GM12878 (cell line): ENCODE measurements around the gene KRTAP4-7. TPM values are rescaled to one million over a fixed set of nuclear protein-coding genes. Genes with fewer than 3 reads are reported as not detected.
"Not testable (repeated sequence)": the region's sequence is repeated elsewhere in the genome, so short reads cannot be mapped to it uniquely, and the experiment has no call there.

Experiments
- ATAC-seq: fragments of 200-7000 bp; cut with Tn5 transposase; 3 replicates; pipeline ENCODE4 v1.9.1; 2020; ENCODE audit warnings: mild to moderate bottlenecking, moderate library complexity
- BruUV-seq: library from RNA; stranded (reverse); fragments of 400-500 nt; replicated peaks from 2 replicates; lab custom pipeline; 2021; lab: Mats Ljungman, UMichigan
- CTCF ChIA-PET: fragments of 300-600 bp; sonication (Branson Sonifier 250); formaldehyde crosslinking; extraction: SDS; loops from one replicate; lab custom pipeline; 2021; ENCODE audit warnings: inconsistent platforms; lab: Yijun Ruan, JAX
- POLR2A ChIA-PET: fragments of 350-600 bp; formaldehyde crosslinking; extraction: SDS; loops from one replicate; lab custom pipeline; 2021; ENCODE audit warnings: inconsistent platforms; lab: Charles Lee
- RAD21 ChIA-PET: fragments of 300-600 bp; sonication (Branson Sonifier 250); formaldehyde crosslinking; loops from one replicate; lab custom pipeline; 2023; ENCODE audit warnings: antibody characterized with exemption; ENCODE audit not compliant: unreplicated experiment; lab: Charles Lee
- SMC1A ChIA-PET: fragments of 300-600 bp; sonication (Branson Sonifier 250); formaldehyde crosslinking; loops from one replicate; lab custom pipeline; 2023; ENCODE audit not compliant: unreplicated experiment, uncharacterized antibody; lab: Charles Lee
- DNase-seq: peaks from one replicate; pipeline ENCODE4 v3.0.0-alpha.2; 2011; ENCODE audit warnings: low read depth, low spot score
- FAIRE-seq: peaks from 3 replicates; lab custom pipeline; 2011; peaks lifted over from hg19 to GRCh38; lab: Jason Lieb, UNC
- H2AFZ ChIP-seq: 2 replicates; pipeline ENCODE4 v1.6.0; 2011; ENCODE audit warnings: low read depth, low read length, control low read depth; ENCODE audit not compliant: control insufficient read depth
- H3K27ac ChIP-seq: 2 replicates; pipeline ENCODE4 v1.5.1; 2011; ENCODE audit warnings: control low read depth; ENCODE audit not compliant: control insufficient read depth, insufficient read depth
- H3K27me3 ChIP-seq, 2 experiments: replicated peaks in 1 of 2; 2 replicates each; pipeline versions ENCODE4 v1.6.0 to v1.6.1; 2011; ENCODE audit warnings: low read length in 1 of 2; ENCODE audit not compliant: control insufficient read depth in 2 of 2, insufficient read depth in 2 of 2
- H3K36me3 ChIP-seq, 2 experiments: 2 replicates each; pipeline ENCODE4 v1.5.1; 2011; ENCODE audit warnings: low read length in 1 of 2; ENCODE audit not compliant: control insufficient read depth in 2 of 2, insufficient read depth in 2 of 2
- H3K4me1 ChIP-seq: 2 replicates; pipeline ENCODE4 v1.6.1; 2011; ENCODE audit warnings: mild to moderate bottlenecking, low read length, moderate library complexity, mixed read lengths; ENCODE audit not compliant: control insufficient read depth, insufficient read depth
- H3K4me2 ChIP-seq: 2 replicates; pipeline ENCODE4 v1.6.0; 2011; ENCODE audit warnings: control low read depth; ENCODE audit not compliant: control insufficient read depth, insufficient read depth
- H3K4me3 ChIP-seq: fragments of 200-600 bp; sonication (generic); 2 replicates; pipeline ENCODE4 v1.5.1; 2016
- H3K79me2 ChIP-seq: 2 replicates; pipeline ENCODE4 v1.6.0; 2011; ENCODE audit warnings: low read length; ENCODE audit not compliant: control insufficient read depth, insufficient read depth
- H3K9ac ChIP-seq: 2 replicates; pipeline ENCODE4 v1.8.0; 2011; ENCODE audit warnings: low read length, control low read depth, mixed read lengths; ENCODE audit not compliant: control insufficient read depth, insufficient read depth
- H3K9me3 ChIP-seq: replicated peaks from 3 replicates; pipeline ENCODE4 v1.5.1; 2011; ENCODE audit warnings: mild to moderate bottlenecking, low read length; ENCODE audit not compliant: control insufficient read depth, insufficient read depth
- H4K20me1 ChIP-seq: 2 replicates; pipeline ENCODE4 v1.6.0; 2011; ENCODE audit not compliant: control insufficient read depth, insufficient read depth
- RUNX3 ChIP-seq: IDR thresholded peaks from 2 replicates; pipeline ENCODE4 v1.6.1; 2012; ENCODE audit warnings: low read length, inconsistent platforms
- TCF3 ChIP-seq: IDR thresholded peaks from 2 replicates; pipeline ENCODE4 v1.6.1; 2012; ENCODE audit warnings: low read depth, mild to moderate bottlenecking, low read length, borderline replicate concordance; ENCODE audit not compliant: insufficient read depth
- ZZZ3 ChIP-seq: IDR thresholded peaks from 2 replicates; pipeline ENCODE4 v1.6.1; 2011; ENCODE audit warnings: low read depth; ENCODE audit not compliant: control insufficient read depth, insufficient read length
- WGBS: methylation state at CpG from one replicate; pipeline ENCODE4 v1.1.6; 2016; ENCODE audit warnings: low lambda C conversion rate; ENCODE audit not compliant: insufficient replicate concordance, insufficient coverage; ENCODE audit errors: missing lambda C conversion rate; 5-methylcytosine and 5-hydroxymethylcytosine counted together
- in situ Hi-C: fragments of 300-500 bp; cut with MboI; formaldehyde crosslinking; loops from 9 replicates; pipeline ENCODE4 v1.14.3; 2018; ENCODE audit warnings: mixed read lengths
- intact Hi-C: fragments of 100-400 bp; cut with micrococcal nuclease; formaldehyde crosslinking; loops from one replicate; pipeline ENCODE4 v1.14.2; 2022; ENCODE audit not compliant: unreplicated experiment
- polyA plus RNA-seq, 11 experiments: library from polyadenylated mRNA; depleted of rRNA in 4 of 11; unstranded in 6 of 11; stranded (reverse) in 5 of 11; fragments of >200 nt; fragmentation: Nextera tagmentation in 4 of 11; fragmentation: Illumina TruSeq in 1 of 11; extraction: Ambion mirVana in 4 of 11; extraction: Trizol in 1 of 11; gene quantifications; 1 replicate in 1 of 11; 2 replicates in 10 of 11; pipeline versions ENCODE4 v1.2.1 to v1.2.3, GENCODE V29; 2011 to 2016; ENCODE audit warnings: inconsistent platforms in 2 of 11, missing spikeins in 2 of 11, low read depth in 1 of 11
- total RNA-seq, 4 experiments: library from RNA; depleted of rRNA in 3 of 4; stranded (reverse); fragments of >200 nt in 3 of 4; fragmentation: Illumina TruSeq in 1 of 4; extraction: Trizol in 1 of 4; gene quantifications; 2 replicates each; pipeline versions ENCODE4 v1.2.1 to v1.2.3, GENCODE V29; 2013 to 2021

The KRTAP4-7 gene
- total and polyA plus RNA-seq, 10 of the 15 experiments (the other 5 are each of a cell fraction or from before 2014, with no cell fraction given), result not detected

GRCh38 chr17:41088760-41089352 lies 4.9 kb downstream of the KRTAP4-7 start:
- FAIRE-seq, in situ Hi-C loops, H3K4me3 ChIP-seq, H3K4me1 ChIP-seq, H3K4me2 ChIP-seq, POLR2A ChIA-PET, H3K79me2 ChIP-seq, H3K27me3 ChIP-seq, RAD21 ChIA-PET, H3K27ac ChIP-seq, H3K36me3 ChIP-seq, H4K20me1 ChIP-seq, intact Hi-C loops, CTCF ChIA-PET, DNase-seq, SMC1A ChIA-PET, H2AFZ ChIP-seq, ATAC-seq, H3K9me3 ChIP-seq, H3K9ac ChIP-seq, BruUV-seq: not testable (repeated sequence)
- WGBS, result 0% methylated on average over 4 of the region's 4 CpGs

- H3K9me3 ChIP-seq, result no peaks in the 10 kb centered on the region
- no peaks in the 10 kb centered on the region for H3K4me1 ChIP-seq
- TF ChIP-seq RUNX3, result no peak
- TF ChIP-seq ZZZ3, result no peak
- TF ChIP-seq TCF3, result no peak
- RAD21 ChIA-PET, result no interaction called here
- H3K9ac ChIP-seq, result no peak overlapping the region
- in situ Hi-C loops, result no loop called here
- no peak for ATAC-seq
- no peak overlapping the region for H2AFZ ChIP-seq
- no peaks in the 10 kb centered on the region; a peak in 1 of 4 replicates for H3K27me3 ChIP-seq
- H3K36me3 ChIP-seq, result no peaks in the 10 kb centered on the region
- intact Hi-C loops, result no loop called here
- SMC1A ChIA-PET, result no interaction called here
- 73% methylated on average over 7 of the region's 7 CpGs for WGBS
- no peak for DNase-seq
- H3K4me2 ChIP-seq, result no peak overlapping the region
- no peak for FAIRE-seq
- no peaks in the 10 kb centered on the region for H4K20me1 ChIP-seq
- CTCF ChIA-PET, result no interaction called here
- no peak overlapping the region for H3K4me3 ChIP-seq
- H3K79me2 ChIP-seq, result no peaks in the 10 kb centered on the region
- BruUV-seq, result no TSS peak
- H3K27ac ChIP-seq, result no peak overlapping the region
- POLR2A ChIA-PET, result no interaction called here
These were observed 12.1 kb downstream of the KRTAP4-7 start for GRCh38 chr17:41096055-41096454.
